C4-2B (cell line): ENCODE results near the gene DLG2.

Source experiments
- H3K27ac ChIP-seq: fragments of 450-650 bp; 2 replicates; pipeline ENCODE4 v1.5.1; 2017
- CTCF ChIP-seq: fragments of 450-650 bp; conservative IDR thresholded peaks from 2 replicates; pipeline ENCODE4 v1.5.1; 2017; ENCODE audit warnings: mild to moderate bottlenecking
- ZFX ChIP-seq: fragments of 450-650 bp; IDR thresholded peaks from 2 replicates; pipeline ENCODE4 v1.6.1; 2017

Gene DLG2

DNA sequence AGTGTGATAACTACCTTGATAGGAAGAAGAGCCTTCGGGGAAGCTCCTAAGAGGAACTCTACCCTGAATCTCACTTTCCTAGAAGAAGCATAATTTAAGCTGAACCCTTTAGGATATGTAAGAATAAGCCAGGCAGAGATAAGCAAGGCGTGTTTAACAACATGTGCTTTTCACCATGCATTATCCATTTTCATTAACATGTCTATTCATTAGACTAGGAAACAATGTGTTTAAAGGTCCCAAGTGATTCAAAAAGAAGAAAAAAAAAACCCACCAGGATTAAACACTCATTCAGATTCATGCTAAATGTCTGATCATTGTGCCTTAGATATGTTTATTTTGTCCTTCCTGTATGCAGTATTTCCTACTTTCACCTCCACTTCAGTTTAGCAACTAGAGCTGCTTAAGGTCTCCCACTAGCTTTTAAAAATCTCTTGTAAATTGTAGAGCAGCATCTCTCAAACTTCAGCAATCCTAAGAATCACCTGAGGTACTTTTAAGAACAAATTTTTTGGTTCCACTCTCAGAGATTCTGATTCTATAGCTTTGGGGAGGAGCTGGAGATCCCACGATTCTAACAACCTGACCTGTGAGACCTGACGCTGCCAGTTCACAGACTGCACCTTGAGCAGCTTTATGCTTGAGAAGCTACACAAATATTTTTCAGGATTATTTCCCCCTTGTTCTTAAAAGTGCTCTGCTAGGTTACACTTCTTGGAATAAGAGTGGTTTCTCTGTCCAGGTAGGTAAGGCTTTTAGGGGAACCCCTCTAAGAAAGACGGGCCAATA, 1385.6 kb downstream of the DLG2 start:
- H3K27ac ChIP-seq = no peak overlapping the region
- TF ChIP-seq CTCF = no peak

DNA sequence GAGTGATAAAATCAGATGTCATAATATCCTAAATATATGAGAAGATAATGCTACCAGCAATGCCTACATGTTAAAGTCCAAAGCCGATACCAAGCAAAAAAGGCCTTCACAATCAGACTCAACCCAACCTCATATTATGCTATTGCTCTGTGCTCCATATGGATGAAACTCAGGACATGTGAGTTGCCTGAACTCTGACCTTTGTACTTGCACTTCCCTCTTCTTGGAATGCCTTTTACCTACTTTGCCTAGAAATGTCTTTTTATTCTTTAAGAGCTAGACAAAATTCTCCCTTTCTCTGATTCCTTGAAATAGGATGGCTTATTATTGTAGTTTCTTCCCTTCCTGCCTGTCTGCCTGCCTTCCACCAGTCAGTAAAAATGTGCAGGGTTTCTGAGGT, 1386.3 kb downstream of the DLG2 start:
- no peak overlapping the region for H3K27ac ChIP-seq
- TF ChIP-seq CTCF (no peak), ZFX (no peak)

GRCh38 chr11:84236436-84236835, 1390.7 kb downstream of the DLG2 start:
- H3K27ac ChIP-seq = no peak overlapping the region
- no peak for TF ChIP-seq ZFX
- TF ChIP-seq CTCF = no peak

- no peak for TF ChIP-seq ZFX
- TF ChIP-seq CTCF = no peak
- H3K27ac ChIP-seq = no peak overlapping the region
Measured at GRCh38 chr11:84234462-84235202, 1392.5 kb downstream of the DLG2 start.

DNA sequence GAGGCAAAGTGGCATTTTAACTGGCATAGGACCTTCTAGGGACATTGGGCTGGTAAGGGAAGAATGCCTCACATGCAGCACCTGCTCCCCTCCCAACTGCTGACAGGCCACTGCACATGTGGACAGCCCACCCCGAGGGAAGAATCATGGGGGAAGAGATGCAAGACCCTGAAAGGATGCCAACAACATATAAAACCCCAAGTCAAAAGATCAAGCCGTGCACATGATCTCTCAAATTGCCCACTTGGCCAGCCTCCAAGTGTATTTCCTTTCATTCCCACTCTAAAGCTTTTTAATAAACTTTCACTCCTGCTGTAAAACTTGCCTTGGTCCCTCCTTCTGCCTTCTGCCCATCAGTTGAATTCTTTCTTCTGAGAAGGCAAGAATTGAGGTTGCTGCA, 1393.1 kb downstream of the DLG2 start:
- no peak overlapping the region for H3K27ac ChIP-seq
- no peak for TF ChIP-seq CTCF
- TF ChIP-seq ZFX = no peak

DNA sequence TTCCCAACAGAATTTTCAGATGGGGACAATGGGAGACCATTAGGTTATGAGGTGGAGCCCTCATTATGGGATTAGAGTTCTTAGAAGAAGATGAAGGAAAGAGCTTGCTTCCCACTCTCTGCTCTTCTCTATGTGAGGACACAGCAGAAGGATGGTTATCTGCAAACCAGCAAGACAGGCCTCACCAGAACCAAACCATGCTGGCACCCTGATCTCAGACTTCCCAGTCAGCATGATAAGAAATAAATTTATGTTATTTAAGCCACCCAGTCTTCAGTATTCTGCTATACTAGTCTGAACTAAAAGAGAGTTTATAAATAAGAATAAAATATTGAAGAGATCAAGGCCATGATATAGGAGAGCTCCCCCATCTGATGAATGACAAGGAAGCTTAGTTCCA, 1394.6 kb downstream of the DLG2 start:
- no peak overlapping the region for H3K27ac ChIP-seq
- TF ChIP-seq ZFX (no peak), CTCF (no peak)

GRCh38 chr11:84230402-84230801, 1396.7 kb downstream of the DLG2 start:
- no peak for TF ChIP-seq ZFX
- no peak for TF ChIP-seq CTCF
- H3K27ac ChIP-seq = no peak overlapping the region
